Peyer's patch (tissue), 4 donors: ENCODE measurements around the gene PXDN. TPM values are rescaled to one million over a fixed set of nuclear protein-coding genes. Genes with fewer than 3 reads are reported as not detected.

Experiments
- DNase-seq, 3 donors: peaks; one replicate each; pipeline ENCODE4 v3.0.0-alpha.2; 2017 to 2019
- H3K27ac ChIP-seq, 4 donors: fragments of 200-600 bp; sonication (generic); one replicate each; pipeline ENCODE4 v1.5.1; 2016 to 2019
- H3K27me3 ChIP-seq, 2 donors: fragments of 200-600 bp; sonication (generic); one replicate each; pipeline ENCODE4 v1.5.1; 2019
- H3K36me3 ChIP-seq, 3 donors: fragments of 200-600 bp; sonication (generic); one replicate each; pipeline ENCODE4 v1.5.1; 2016 to 2019
- H3K4me1 ChIP-seq, 4 donors: fragments of 200-600 bp; sonication (generic); one replicate each; pipeline ENCODE4 v1.5.1; 2016 to 2019
- H3K4me3 ChIP-seq, 4 donors: fragments of 200-600 bp; sonication (generic); 1 replicate in 3 of 4; 2 replicates in 1 of 4; pipeline ENCODE4 v1.5.1; 2016 to 2019; ENCODE audit warnings: mild to moderate bottlenecking in 1 of 4
- H3K9me3 ChIP-seq, 4 donors: fragments of 200-600 bp; sonication (generic); one replicate each; pipeline ENCODE4 v1.5.1; 2016 to 2019; ENCODE audit warnings: mild to moderate bottlenecking in 1 of 4
- POLR2A ChIP-seq, 2 donors: fragments of 450-650 bp; IDR thresholded peaks; one replicate each; pipeline ENCODE4 v1.5.1; 2017; ENCODE audit warnings: antibody characterized with exemption in 2 of 2, mild to moderate bottlenecking in 2 of 2, moderate library complexity in 2 of 2
- total RNA-seq, 4 donors: library from RNA; depleted of rRNA; stranded (reverse); fragments of >200 nt; gene quantifications; one replicate each; pipeline ENCODE4 v1.1.0, GENCODE V29; 2016
- TF ChIP-seq, protein P1 (sequence below), 6 experiments: fragments of 450-650 bp in 4 of 6; fragments of 200-600 bp in 2 of 6; sonication (generic) in 1 of 6; IDR thresholded peaks; one replicate each; pipeline ENCODE4 v1.5.1; 2017 to 2019; ENCODE audit warnings: antibody characterized with exemption in 6 of 6, mild to moderate bottlenecking in 3 of 6, moderate library complexity in 1 of 6

The PXDN gene
- total RNA-seq = 100 to 1,000 TPM in 1 of 4 donors, 10 to 100 TPM in 2, 1 to 10 TPM in 1; 7.5 to 148 (median 21.0) TPM

GRCh38 chr2:1744446-1745170, at the start of gene PXDN:
Gene PXDN, minus strand, starts transcription at chr2:1744515. Its CDS starts 60 bp downstream, at chr2:1744455.
- Histone ChIP-seq H3K27me3 (no peaks in the 10 kb centered on the region), H3K27ac (peak within 1 kb of the TSS; percentile 68 to 97 (median 79)), H3K9me3 (no peaks in the 10 kb centered on the region), H3K4me1 (peaks cover 0 to 5% (median 0%) of the 10 kb centered on the region in 4 donors), H3K36me3 (no peaks in the 10 kb centered on the region), H3K4me3 (peak within 1 kb of the TSS; percentile 41 to 73 (median 48))
- peak in 2 of 3 donors; percentile 13 to 54 for DNase-seq
- TF ChIP-seq POLR2A (IDR thresholded peaks at IDR 0.05) = no peak
- TF ChIP-seq, protein P1, sequence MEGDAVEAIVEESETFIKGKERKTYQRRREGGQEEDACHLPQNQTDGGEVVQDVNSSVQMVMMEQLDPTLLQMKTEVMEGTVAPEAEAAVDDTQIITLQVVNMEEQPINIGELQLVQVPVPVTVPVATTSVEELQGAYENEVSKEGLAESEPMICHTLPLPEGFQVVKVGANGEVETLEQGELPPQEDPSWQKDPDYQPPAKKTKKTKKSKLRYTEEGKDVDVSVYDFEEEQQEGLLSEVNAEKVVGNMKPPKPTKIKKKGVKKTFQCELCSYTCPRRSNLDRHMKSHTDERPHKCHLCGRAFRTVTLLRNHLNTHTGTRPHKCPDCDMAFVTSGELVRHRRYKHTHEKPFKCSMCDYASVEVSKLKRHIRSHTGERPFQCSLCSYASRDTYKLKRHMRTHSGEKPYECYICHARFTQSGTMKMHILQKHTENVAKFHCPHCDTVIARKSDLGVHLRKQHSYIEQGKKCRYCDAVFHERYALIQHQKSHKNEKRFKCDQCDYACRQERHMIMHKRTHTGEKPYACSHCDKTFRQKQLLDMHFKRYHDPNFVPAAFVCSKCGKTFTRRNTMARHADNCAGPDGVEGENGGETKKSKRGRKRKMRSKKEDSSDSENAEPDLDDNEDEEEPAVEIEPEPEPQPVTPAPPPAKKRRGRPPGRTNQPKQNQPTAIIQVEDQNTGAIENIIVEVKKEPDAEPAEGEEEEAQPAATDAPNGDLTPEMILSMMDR (IDR thresholded peaks at IDR 0.05) = no peak

GRCh38 chr2:1793868-1794445, 49.6 kb upstream of the PXDN start:
- H3K36me3 ChIP-seq = no peaks in the 10 kb centered on the region
- no peak for DNase-seq
- H3K9me3 ChIP-seq = no peaks in the 10 kb centered on the region
- TF ChIP-seq, protein P1 (IDR thresholded peaks at IDR 0.05) = no peak
- TF ChIP-seq POLR2A (IDR thresholded peaks at IDR 0.05) = no peak
- no peaks in the 10 kb centered on the region for H3K4me1 ChIP-seq
- no peaks in the 10 kb centered on the region for H3K27me3 ChIP-seq
- H3K4me3 ChIP-seq = no peak overlapping the region
- H3K27ac ChIP-seq = peak overlapping the region in 1 of 4 donors; percentile 12

DNA sequence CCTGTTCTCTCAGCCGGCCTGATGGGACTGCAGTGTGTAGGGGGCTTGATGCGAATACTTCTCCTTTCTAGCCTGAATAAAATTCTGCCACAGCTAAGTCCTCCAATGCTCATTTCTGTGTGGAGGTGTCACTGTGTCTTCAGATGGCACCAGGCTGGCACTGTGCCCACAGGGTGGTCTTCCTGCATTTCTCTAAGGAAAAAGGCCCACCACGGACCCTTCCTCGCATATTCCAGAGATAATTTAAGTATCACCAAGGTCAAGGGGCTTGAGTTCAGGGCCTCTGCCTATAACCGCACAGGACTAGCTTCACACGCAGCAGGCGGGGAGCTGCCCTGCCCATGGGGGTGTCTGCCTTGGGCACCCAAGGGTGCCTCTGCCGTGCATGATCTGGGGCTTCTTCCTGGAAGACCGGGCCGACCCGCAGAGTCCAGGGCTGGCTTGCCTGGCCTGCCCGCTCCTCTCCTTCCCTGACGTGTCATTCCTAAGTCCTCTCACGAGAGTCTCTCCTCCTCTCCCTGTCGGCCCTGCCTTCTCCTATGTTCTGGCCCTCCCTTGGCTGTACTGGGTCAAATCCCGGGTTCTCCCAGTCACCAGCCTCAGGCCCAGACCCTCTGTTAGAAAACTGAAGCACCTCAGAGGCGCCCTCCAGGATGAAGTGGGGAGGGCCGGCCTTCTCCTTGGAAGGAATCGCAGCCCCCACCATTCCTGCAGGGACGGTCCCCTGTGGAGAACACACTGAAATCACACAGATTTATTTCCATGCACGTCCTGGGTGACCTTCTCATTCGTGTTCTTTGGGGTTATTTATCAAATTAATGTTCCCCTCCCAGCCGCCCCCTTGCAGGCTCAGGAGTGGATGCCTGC, 48.9 kb upstream of the PXDN start:
- H3K4me1 ChIP-seq = no peaks in the 10 kb centered on the region
- TF ChIP-seq, protein P1 (IDR thresholded peaks at IDR 0.05) = no peak
- no peak for TF ChIP-seq POLR2A (IDR thresholded peaks at IDR 0.05)
- no peaks in the 10 kb centered on the region for H3K27me3 ChIP-seq
- no peaks in the 10 kb centered on the region for H3K9me3 ChIP-seq
- H3K36me3 ChIP-seq = no peaks in the 10 kb centered on the region
- no peak overlapping the region for H3K4me3 ChIP-seq
- no peak overlapping the region for H3K27ac ChIP-seq
- no peak for DNase-seq

DNA sequence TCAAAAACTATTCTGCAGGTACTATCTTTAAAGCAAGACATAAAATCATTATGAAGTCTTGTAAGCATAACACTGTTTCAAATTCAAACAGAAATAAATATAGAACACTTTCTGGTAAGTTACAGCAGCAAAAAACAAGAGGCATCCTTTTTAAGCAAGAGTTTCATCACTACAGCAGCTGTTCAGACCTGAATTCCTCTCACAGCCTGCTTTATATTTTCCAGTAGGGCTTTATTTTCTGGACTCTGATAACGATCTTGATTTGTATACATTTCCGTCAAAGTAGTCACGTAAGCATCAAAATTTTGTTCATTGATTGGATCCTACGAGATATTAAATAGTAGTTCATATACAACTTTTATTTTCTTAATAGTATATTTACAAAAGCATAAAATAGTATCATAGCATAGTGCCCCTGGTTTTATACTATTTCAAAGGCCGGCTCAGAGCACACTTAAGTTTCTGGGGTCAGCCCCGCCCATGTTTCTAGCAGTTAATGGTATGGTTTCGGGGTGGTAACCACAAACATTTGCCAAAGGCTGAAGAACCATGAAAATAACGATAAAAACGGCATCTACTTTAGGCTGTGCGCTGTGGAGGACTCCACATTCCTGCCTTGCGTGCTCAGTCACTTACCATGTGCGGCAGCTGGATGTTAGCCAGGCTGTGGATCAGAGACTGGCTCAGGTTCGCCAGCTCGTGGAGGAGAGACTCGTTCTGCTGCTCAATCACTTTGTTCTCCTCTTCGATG, 47.5 kb upstream of the PXDN start:
- no peaks in the 10 kb centered on the region for H3K36me3 ChIP-seq
- peak overlapping the region in 1 of 4 donors; percentile 66 for H3K27ac ChIP-seq
- TF ChIP-seq POLR2A (IDR thresholded peaks at IDR 0.05) = no peak
- TF ChIP-seq, protein P1 (IDR thresholded peaks at IDR 0.05) = no peak
- H3K4me3 ChIP-seq = no peak overlapping the region
- H3K9me3 ChIP-seq = no peaks in the 10 kb centered on the region
- no peak for DNase-seq
- no peaks in the 10 kb centered on the region for H3K27me3 ChIP-seq
- no peaks in the 10 kb centered on the region for H3K4me1 ChIP-seq

DNA sequence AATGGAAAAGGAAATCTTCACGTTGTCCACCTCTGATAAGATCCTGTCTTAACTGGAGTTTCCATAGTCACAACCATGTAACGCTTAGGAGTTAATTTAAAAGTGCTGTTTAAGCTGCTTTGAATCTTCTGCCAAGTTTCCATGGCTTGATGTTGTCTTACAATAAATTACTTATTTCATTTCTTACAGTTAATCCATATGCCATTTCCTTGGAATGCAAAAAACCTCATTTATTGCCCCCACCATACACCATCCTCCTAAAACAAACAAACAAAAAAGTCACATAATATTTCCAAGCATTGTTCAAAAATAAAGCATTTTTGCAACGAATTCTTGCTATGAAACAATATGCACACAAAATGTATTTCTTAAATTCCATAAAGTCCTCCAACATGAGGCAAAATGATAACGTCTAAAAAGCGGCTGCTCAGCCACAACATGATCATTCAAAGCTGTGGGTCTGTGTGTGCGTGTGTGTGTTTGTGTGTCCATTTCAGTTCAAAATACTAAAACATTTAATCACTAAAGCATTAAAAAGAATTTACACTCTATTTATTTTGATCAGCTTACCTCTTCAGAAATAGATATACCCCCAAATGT, 46.8 kb upstream of the PXDN start:
- Histone ChIP-seq H3K4me1 (no peaks in the 10 kb centered on the region), H3K4me3 (no peak overlapping the region), H3K9me3 (no peaks in the 10 kb centered on the region), H3K36me3 (no peaks in the 10 kb centered on the region), H3K27ac (no peak overlapping the region), H3K27me3 (no peaks in the 10 kb centered on the region)
- DNase-seq = no peak
- TF ChIP-seq, protein P1 (IDR thresholded peaks at IDR 0.05) = no peak
- no peak for TF ChIP-seq POLR2A (IDR thresholded peaks at IDR 0.05)
